ENCODE measurements around the gene TRIO. TPM values are rescaled to one million over a fixed set of nuclear protein-coding genes. Genes with fewer than 3 reads are reported as not detected.
A peak's percentile ranks its signal among the peaks of the same experiment; 100 is the strongest.

Gene TRIO
- total RNA-seq, 1 experiment from 2014 or later: 99.8 TPM

- Histone ChIP-seq H3K27me3 (replicated peaks; ENCODE audit: insufficient read depth, low read depth, low read length, poor library complexity) (no peaks in the 10 kb centered on the region), H3K9me3 (ENCODE audit: low read depth, low read length, poor library complexity, severe bottlenecking) (no peaks in the 10 kb centered on the region), H3K27ac (ENCODE audit: low read depth, low read length, poor library complexity, severe bottlenecking) (peak overlapping the region; percentile 28), H3K4me3 (ENCODE audit: low read depth, low read length, poor library complexity, severe bottlenecking) (no peak overlapping the region), H3K4me1 (ENCODE audit: insufficient read depth, low read length, poor library complexity, severe bottlenecking) (peaks cover 64% of the 10 kb centered on the region), H3K36me3 (ENCODE audit: insufficient read depth, low read length, poor library complexity, severe bottlenecking) (no peaks in the 10 kb centered on the region)
- no peak for TF ChIP-seq EZH2 (IDR thresholded peaks at IDR 0.05; ENCODE audit: borderline replicate concordance, low read depth, low read length, poor library complexity, severe bottlenecking)
- TF ChIP-seq, protein P1, sequence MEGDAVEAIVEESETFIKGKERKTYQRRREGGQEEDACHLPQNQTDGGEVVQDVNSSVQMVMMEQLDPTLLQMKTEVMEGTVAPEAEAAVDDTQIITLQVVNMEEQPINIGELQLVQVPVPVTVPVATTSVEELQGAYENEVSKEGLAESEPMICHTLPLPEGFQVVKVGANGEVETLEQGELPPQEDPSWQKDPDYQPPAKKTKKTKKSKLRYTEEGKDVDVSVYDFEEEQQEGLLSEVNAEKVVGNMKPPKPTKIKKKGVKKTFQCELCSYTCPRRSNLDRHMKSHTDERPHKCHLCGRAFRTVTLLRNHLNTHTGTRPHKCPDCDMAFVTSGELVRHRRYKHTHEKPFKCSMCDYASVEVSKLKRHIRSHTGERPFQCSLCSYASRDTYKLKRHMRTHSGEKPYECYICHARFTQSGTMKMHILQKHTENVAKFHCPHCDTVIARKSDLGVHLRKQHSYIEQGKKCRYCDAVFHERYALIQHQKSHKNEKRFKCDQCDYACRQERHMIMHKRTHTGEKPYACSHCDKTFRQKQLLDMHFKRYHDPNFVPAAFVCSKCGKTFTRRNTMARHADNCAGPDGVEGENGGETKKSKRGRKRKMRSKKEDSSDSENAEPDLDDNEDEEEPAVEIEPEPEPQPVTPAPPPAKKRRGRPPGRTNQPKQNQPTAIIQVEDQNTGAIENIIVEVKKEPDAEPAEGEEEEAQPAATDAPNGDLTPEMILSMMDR (conservative IDR thresholded peaks at IDR 0.05; ENCODE audit: low read depth, low read length): no peak
- ChIA-PET CTCF (no interaction called here), POLR2A (ENCODE audit: low non-redundant PET) (no interaction called here)
- BruUV-seq (replicated peaks): no TSS peak
- no peak for DNase-seq (ENCODE audit: low spot score)
- intact Hi-C loops (cut with micrococcal nuclease; ENCODE audit: unreplicated experiment): no loop called here
These were observed 38.3 kb downstream of the TRIO start for GRCh38 chr5:14181299-14181968.

DNA sequence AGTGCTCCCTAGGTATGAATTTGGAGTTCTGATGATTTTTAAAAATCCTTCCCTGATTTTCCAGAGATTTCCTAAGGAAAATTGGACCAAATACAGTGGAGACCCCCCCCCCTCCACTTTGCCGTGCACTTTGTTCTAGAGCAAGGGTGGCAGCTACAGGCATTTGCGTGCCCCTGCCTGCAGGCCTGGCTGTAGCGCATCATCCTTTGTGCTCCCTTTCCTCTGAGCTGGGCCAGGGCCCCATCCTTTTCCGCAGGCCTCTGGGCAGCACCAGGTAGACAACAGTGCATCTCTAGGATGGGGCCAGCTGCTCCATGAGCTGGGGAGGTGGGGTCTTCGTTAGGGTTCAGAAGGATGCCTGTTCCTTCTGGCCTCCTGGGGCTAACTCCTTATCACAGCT, 39.6 kb downstream of the TRIO start:
- TF ChIP-seq, protein P1 (conservative IDR thresholded peaks at IDR 0.05; ENCODE audit: low read depth, low read length): no peak
- H3K27me3 ChIP-seq (replicated peaks; ENCODE audit: insufficient read depth, low read depth, low read length, poor library complexity): no peaks in the 10 kb centered on the region
- H3K4me3 ChIP-seq (ENCODE audit: low read depth, low read length, poor library complexity, severe bottlenecking): no peak overlapping the region
- no peak for DNase-seq (ENCODE audit: low spot score)
- POLR2A ChIA-PET (ENCODE audit: low non-redundant PET): no interaction called here
- CTCF ChIA-PET: interaction anchor here (0.9 kb wide), 1 partner anchor 88 kb away, joined by 3 read pairs; no protein-coding TSS in a partner anchor
- no TSS peak for BruUV-seq (replicated peaks)
- no peak overlapping the region for H3K27ac ChIP-seq (ENCODE audit: low read depth, low read length, poor library complexity, severe bottlenecking)
- H3K4me1 ChIP-seq (ENCODE audit: insufficient read depth, low read length, poor library complexity, severe bottlenecking): peaks cover 67% of the 10 kb centered on the region
- no peaks in the 10 kb centered on the region for H3K36me3 ChIP-seq (ENCODE audit: insufficient read depth, low read length, poor library complexity, severe bottlenecking)
- intact Hi-C loops (cut with micrococcal nuclease; ENCODE audit: unreplicated experiment): no loop called here
- H3K9me3 ChIP-seq (ENCODE audit: low read depth, low read length, poor library complexity, severe bottlenecking): no peaks in the 10 kb centered on the region

DNA sequence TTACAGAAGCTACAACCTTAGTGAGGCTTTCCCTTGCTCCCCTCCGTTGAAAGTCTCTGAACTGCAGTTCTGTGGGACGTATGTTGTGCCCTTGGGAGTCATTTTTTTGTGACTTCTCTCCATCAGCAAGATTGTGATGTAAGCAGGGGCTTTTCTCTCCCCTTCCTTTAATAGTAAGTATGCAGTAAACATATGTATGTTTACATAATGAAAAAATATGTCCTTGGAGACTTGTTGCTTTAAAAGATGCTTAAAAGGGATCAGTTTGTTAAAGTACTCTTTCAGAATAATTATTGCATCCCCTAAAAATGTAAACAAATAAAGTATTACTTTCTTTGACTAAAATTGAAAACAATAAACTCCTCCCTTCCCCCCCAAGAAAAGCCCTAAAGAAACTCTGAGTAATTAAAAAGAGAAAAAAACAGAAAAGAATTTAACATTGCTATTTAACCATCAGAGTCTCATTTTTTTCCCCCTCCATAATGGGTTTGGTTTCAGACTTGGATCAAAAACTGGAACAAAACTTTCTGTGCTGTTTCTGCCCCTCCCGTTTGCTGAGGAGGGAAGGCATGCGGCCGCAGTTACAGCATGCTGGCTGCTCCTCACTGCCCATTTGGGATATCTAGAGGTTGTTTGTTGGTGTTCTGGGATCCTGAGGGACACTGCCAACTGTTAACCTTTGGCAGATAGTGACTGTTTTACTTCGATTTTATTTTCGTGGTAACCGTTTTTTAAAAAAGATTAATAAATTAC, 40.2 kb downstream of the TRIO start:
- intact Hi-C loops (cut with micrococcal nuclease; ENCODE audit: unreplicated experiment): no loop called here
- Histone ChIP-seq H3K9me3 (ENCODE audit: low read depth, low read length, poor library complexity, severe bottlenecking) (no peaks in the 10 kb centered on the region), H3K27ac (ENCODE audit: low read depth, low read length, poor library complexity, severe bottlenecking) (no peak overlapping the region), H3K4me3 (ENCODE audit: low read depth, low read length, poor library complexity, severe bottlenecking) (no peak overlapping the region), H3K36me3 (ENCODE audit: insufficient read depth, low read length, poor library complexity, severe bottlenecking) (no peaks in the 10 kb centered on the region), H3K4me1 (ENCODE audit: insufficient read depth, low read length, poor library complexity, severe bottlenecking) (peaks cover 67% of the 10 kb centered on the region), H3K27me3 (replicated peaks; ENCODE audit: insufficient read depth, low read depth, low read length, poor library complexity) (no peaks in the 10 kb centered on the region)
- no TSS peak for BruUV-seq (replicated peaks)
- no peak for DNase-seq (ENCODE audit: low spot score)
- POLR2A ChIA-PET (ENCODE audit: low non-redundant PET): no interaction called here
- CTCF ChIA-PET: no interaction called here
- TF ChIP-seq, protein P1 (conservative IDR thresholded peaks at IDR 0.05; ENCODE audit: low read depth, low read length): no peak
- TF ChIP-seq EZH2 (IDR thresholded peaks at IDR 0.05; ENCODE audit: borderline replicate concordance, low read depth, low read length, poor library complexity, severe bottlenecking): no peak

All from A673 (cell line).